Right lobe of liver (tissue), 4 donors: ENCODE data around the gene GGACT.

Source experiments
- CTCF ChIP-seq, 4 donors: fragments of 200-600 bp in 3 of 4; fragments of 450-650 bp in 1 of 4; IDR thresholded peaks; one replicate each; pipeline versions ENCODE4 v1.5.1 to v1.8.0; 2016 to 2022; ENCODE audit warnings: antibody characterized with exemption in 4 of 4, mild to moderate bottlenecking in 2 of 4
- POLR2A ChIP-seq: fragments of 450-650 bp; IDR thresholded peaks from one replicate; pipeline ENCODE4 v1.6.1; 2017; ENCODE audit warnings: antibody characterized with exemption, mild to moderate bottlenecking
- donor health status: DM: no; HTN: no; CAD: no.
- donor health status: DM: no; HTN: no; CAD: no.
- donor health status: DM: no; HTN: yes; CAD: no.

GRCh38 chr13:100545684-100546061 is 42.9 kb downstream of the GGACT start:
- TF ChIP-seq CTCF (IDR thresholded peaks at IDR 0.05) (no peak), POLR2A (no peak)
